A673 (cell line): ENCODE data around the gene SLC25A26. TPM values are rescaled to one million over a fixed set of nuclear protein-coding genes. Genes with fewer than 3 reads are reported as not detected.

Experiments used
- BruUV-seq: library from RNA; stranded (reverse); fragments of 400-500 nt; replicated peaks from 2 replicates; lab custom pipeline; 2021; lab: Mats Ljungman, UMichigan
- CTCF ChIA-PET: fragments of 300-600 bp; sonication (Branson Sonifier 250); formaldehyde crosslinking; loops from one replicate; lab custom pipeline; 2022; ENCODE audit warnings: antibody characterized with exemption; lab: Charles Lee
- POLR2A ChIA-PET: fragments of 300-600 bp; sonication (Branson Sonifier 250); formaldehyde crosslinking; loops from one replicate; lab custom pipeline; 2022; ENCODE audit warnings: antibody characterized with exemption; ENCODE audit not compliant: low non-redundant PET; lab: Charles Lee
- DNase-seq: peaks from one replicate; pipeline ENCODE4 v3.0.0-alpha.2; 2015; ENCODE audit warnings: low spot score
- H3K27ac ChIP-seq: fragments of 200-600 bp; sonication (generic); 2 replicates; pipeline ENCODE4 v1.5.1; 2016; ENCODE audit warnings: mixed run types, low read depth, mild to moderate bottlenecking, mixed read lengths, antibody characterized with exemption, low read length; ENCODE audit not compliant: poor library complexity, severe bottlenecking
- H3K27me3 ChIP-seq: fragments of 200-600 bp; sonication (generic); replicated peaks from 2 replicates; pipeline ENCODE4 v1.6.1; 2017; ENCODE audit warnings: mixed run types, low read depth, mild to moderate bottlenecking, mixed read lengths, antibody characterized with exemption, low read length; ENCODE audit not compliant: insufficient read depth, poor library complexity
- H3K36me3 ChIP-seq: fragments of 200-600 bp; sonication (generic); 2 replicates; pipeline ENCODE4 v1.6.1; 2016; ENCODE audit warnings: mixed run types, mild to moderate bottlenecking, mixed read lengths, antibody characterized with exemption, low read length; ENCODE audit not compliant: insufficient read depth, poor library complexity, severe bottlenecking
- H3K4me1 ChIP-seq: fragments of 200-600 bp; sonication (generic); 2 replicates; pipeline ENCODE4 v1.6.1; 2017; ENCODE audit warnings: mixed run types, mild to moderate bottlenecking, mixed read lengths, antibody characterized with exemption, low read length; ENCODE audit not compliant: insufficient read depth, poor library complexity, severe bottlenecking
- H3K4me3 ChIP-seq: fragments of 200-600 bp; sonication (generic); 2 replicates; pipeline ENCODE4 v1.5.1; 2016; ENCODE audit warnings: low read depth, mixed run types, mild to moderate bottlenecking, mixed read lengths, low read length; ENCODE audit not compliant: poor library complexity, severe bottlenecking
- H3K9me3 ChIP-seq: fragments of 200-600 bp; sonication (generic); 2 replicates; pipeline ENCODE4 v1.6.1; 2016; ENCODE audit warnings: mixed run types, low read depth, mild to moderate bottlenecking, mixed read lengths, antibody characterized with exemption, low read length; ENCODE audit not compliant: poor library complexity, severe bottlenecking
- EZH2 ChIP-seq: fragments of 200-600 bp; sonication (generic); IDR thresholded peaks from 2 replicates; pipeline ENCODE4 v1.6.1; 2017; ENCODE audit warnings: borderline replicate concordance, low read depth, mild to moderate bottlenecking, mixed read lengths, antibody characterized with exemption, low read length; ENCODE audit not compliant: poor library complexity, severe bottlenecking
- intact Hi-C: fragments of 100-400 bp; cut with micrococcal nuclease; formaldehyde crosslinking; loops from one replicate; pipeline ENCODE4 v1.10.0; 2022; ENCODE audit not compliant: unreplicated experiment
- total RNA-seq: library from RNA; stranded (reverse); gene quantifications from 2 replicates; pipeline ENCODE4 v1.2.3, GENCODE V29; 2021
- TF ChIP-seq, protein P1 (sequence below): fragments of 300-800, 200-600 bp; sonication (generic); conservative IDR thresholded peaks from 2 replicates; pipeline ENCODE4 v1.5.1; 2017; ENCODE audit warnings: low read depth, mild to moderate bottlenecking, antibody characterized with exemption, low read length, moderate library complexity, mixed read lengths

SLC25A26 gene
- total RNA-seq, 1 experiment from 2014 or later, result 8.9 TPM

DNA sequence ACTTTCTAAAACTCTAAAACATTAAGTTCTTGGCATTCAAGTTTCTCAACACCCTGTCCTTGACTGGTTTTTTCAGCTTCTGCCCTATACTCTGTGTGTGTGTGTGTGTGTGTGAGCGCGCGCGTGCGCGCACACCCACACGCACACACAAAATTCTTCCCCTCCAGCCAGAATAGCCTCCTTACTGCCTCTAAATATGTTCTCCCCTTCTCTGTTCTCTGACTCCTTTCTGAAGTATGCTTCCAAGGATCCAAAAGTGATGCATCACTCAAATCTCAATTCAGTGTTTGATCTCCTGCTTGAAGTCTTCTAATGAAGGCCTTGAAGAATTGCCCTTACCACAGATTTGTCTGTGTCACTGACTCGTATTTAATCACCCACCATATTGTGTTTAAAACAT is 129.8 kb downstream of the SLC25A26 start:
- Histone ChIP-seq H3K27ac (no peak overlapping the region), H3K36me3 (no peaks in the 10 kb centered on the region), H3K27me3 (no peaks in the 10 kb centered on the region), H3K4me3 (no peak overlapping the region), H3K9me3 (no peaks in the 10 kb centered on the region), H3K4me1 (no peaks in the 10 kb centered on the region)
- ChIA-PET CTCF (no interaction called here), POLR2A (no interaction called here)
- no peak for TF ChIP-seq EZH2
- TF ChIP-seq, protein P1, sequence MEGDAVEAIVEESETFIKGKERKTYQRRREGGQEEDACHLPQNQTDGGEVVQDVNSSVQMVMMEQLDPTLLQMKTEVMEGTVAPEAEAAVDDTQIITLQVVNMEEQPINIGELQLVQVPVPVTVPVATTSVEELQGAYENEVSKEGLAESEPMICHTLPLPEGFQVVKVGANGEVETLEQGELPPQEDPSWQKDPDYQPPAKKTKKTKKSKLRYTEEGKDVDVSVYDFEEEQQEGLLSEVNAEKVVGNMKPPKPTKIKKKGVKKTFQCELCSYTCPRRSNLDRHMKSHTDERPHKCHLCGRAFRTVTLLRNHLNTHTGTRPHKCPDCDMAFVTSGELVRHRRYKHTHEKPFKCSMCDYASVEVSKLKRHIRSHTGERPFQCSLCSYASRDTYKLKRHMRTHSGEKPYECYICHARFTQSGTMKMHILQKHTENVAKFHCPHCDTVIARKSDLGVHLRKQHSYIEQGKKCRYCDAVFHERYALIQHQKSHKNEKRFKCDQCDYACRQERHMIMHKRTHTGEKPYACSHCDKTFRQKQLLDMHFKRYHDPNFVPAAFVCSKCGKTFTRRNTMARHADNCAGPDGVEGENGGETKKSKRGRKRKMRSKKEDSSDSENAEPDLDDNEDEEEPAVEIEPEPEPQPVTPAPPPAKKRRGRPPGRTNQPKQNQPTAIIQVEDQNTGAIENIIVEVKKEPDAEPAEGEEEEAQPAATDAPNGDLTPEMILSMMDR, result no peak
- no peak for DNase-seq
- BruUV-seq, result no TSS peak
- intact Hi-C loops, result no loop called here

DNA sequence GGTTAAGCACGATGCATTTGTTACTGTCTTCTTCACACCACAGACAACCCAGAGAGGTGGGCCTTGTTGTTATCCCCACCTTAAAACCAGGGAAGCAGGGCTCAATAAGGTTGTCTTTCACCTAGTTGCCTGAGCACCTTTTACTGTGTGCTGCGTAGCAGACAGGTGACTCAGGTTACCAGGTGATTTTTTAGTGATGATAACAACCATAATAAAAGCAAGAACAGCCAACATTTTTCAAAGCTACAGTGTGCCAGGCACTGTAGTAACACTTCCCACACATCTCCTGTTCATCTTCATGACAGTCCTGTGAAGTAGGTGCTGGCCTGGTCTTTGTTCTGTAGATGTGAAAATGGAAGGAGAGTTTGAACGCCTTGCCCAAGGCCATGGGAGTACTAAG is 132.2 kb downstream of the SLC25A26 start:
- Histone ChIP-seq H3K36me3 (no peaks in the 10 kb centered on the region), H3K9me3 (no peaks in the 10 kb centered on the region), H3K4me3 (no peak overlapping the region), H3K27ac (no peak overlapping the region), H3K4me1 (no peaks in the 10 kb centered on the region), H3K27me3 (no peaks in the 10 kb centered on the region)
- POLR2A ChIA-PET, result no interaction called here
- DNase-seq, result no peak
- TF ChIP-seq, protein P1, result no peak
- TF ChIP-seq EZH2, result no peak
- CTCF ChIA-PET, result no interaction called here
- no TSS peak for BruUV-seq
- intact Hi-C loops, result no loop called here

- Histone ChIP-seq H3K27me3 (no peaks in the 10 kb centered on the region), H3K4me1 (no peaks in the 10 kb centered on the region), H3K36me3 (no peaks in the 10 kb centered on the region), H3K9me3 (no peaks in the 10 kb centered on the region), H3K4me3 (no peak overlapping the region), H3K27ac (no peak overlapping the region)
- DNase-seq, result no peak
- POLR2A ChIA-PET, result no interaction called here
- intact Hi-C loops, result no loop called here
- BruUV-seq, result no TSS peak
- TF ChIP-seq EZH2, result no peak
- TF ChIP-seq, protein P1, result no peak
- CTCF ChIA-PET, result no interaction called here
Measured at GRCh38 chr3:66353530-66353929, 132.7 kb downstream of the SLC25A26 start.
